ENCODE measurements around the gene HSPB9.

GRCh38 chr17:42109086-42109485, 13.5 kb upstream of the HSPB9 start:
- no peak for TF ChIP-seq CTCF (IDR thresholded peaks at IDR 0.05)
- TF ChIP-seq EZH2 (IDR thresholded peaks at IDR 0.05), result no peak
